ENCODE results near the gene SNAP47.

The SNAP47 gene

GRCh38 chr1:227768640-227769039, 33.4 kb downstream of the SNAP47 start:
- no peak for DNase-seq

- DNase-seq, result peak; percentile 59
These were observed 34.1 kb downstream of the SNAP47 start for GRCh38 chr1:227769047-227769935.

GRCh38 chr1:227769936-227770494, 34.8 kb downstream of the SNAP47 start:
- no peak for DNase-seq

- no peak for DNase-seq
These were observed 35.6 kb downstream of the SNAP47 start for GRCh38 chr1:227770812-227771211.

- DNase-seq, result no peak
These were observed 36.1 kb downstream of the SNAP47 start for GRCh38 chr1:227771326-227771725.

- DNase-seq, result no peak
These were observed 36.5 kb downstream of the SNAP47 start for GRCh38 chr1:227771771-227772170.

GRCh38 chr1:227773558-227773957, 38.3 kb downstream of the SNAP47 start:
- no peak for DNase-seq

- DNase-seq, result no peak
These were observed 39.0 kb downstream of the SNAP47 start for GRCh38 chr1:227774051-227774731.

GRCh38 chr1:227774821-227775661, 39.8 kb downstream of the SNAP47 start:
- DNase-seq, result peak; percentile 97

GRCh38 chr1:227775841-227776240, 40.6 kb downstream of the SNAP47 start:
- DNase-seq, result no peak

- peak; percentile 93 for DNase-seq
These were observed 41.1 kb downstream of the SNAP47 start for GRCh38 chr1:227776331-227776771.

- DNase-seq, result no peak
These were observed 41.9 kb downstream of the SNAP47 start for GRCh38 chr1:227777156-227777555.

- no peak for DNase-seq
These were observed 42.4 kb downstream of the SNAP47 start for GRCh38 chr1:227777646-227778045.

- DNase-seq, result peak; percentile 57
These were observed 43.2 kb downstream of the SNAP47 start for GRCh38 chr1:227778401-227778947.

- no peak for DNase-seq
These were observed 43.8 kb downstream of the SNAP47 start for GRCh38 chr1:227779021-227779441.

- DNase-seq, result no peak
These were observed 44.5 kb downstream of the SNAP47 start for GRCh38 chr1:227779685-227780084.

GRCh38 chr1:227780101-227781044, 45.1 kb downstream of the SNAP47 start:
- no peak for DNase-seq

- no peak for DNase-seq
These were observed 46.2 kb downstream of the SNAP47 start for GRCh38 chr1:227781314-227781930.

GRCh38 chr1:227782226-227782625, 47.0 kb downstream of the SNAP47 start:
- no peak for DNase-seq

- no peak for DNase-seq
These were observed 50.0 kb downstream of the SNAP47 start for GRCh38 chr1:227785094-227785804.
